ENCODE measurements around the gene LLGL2.

LLGL2 gene

DNA sequence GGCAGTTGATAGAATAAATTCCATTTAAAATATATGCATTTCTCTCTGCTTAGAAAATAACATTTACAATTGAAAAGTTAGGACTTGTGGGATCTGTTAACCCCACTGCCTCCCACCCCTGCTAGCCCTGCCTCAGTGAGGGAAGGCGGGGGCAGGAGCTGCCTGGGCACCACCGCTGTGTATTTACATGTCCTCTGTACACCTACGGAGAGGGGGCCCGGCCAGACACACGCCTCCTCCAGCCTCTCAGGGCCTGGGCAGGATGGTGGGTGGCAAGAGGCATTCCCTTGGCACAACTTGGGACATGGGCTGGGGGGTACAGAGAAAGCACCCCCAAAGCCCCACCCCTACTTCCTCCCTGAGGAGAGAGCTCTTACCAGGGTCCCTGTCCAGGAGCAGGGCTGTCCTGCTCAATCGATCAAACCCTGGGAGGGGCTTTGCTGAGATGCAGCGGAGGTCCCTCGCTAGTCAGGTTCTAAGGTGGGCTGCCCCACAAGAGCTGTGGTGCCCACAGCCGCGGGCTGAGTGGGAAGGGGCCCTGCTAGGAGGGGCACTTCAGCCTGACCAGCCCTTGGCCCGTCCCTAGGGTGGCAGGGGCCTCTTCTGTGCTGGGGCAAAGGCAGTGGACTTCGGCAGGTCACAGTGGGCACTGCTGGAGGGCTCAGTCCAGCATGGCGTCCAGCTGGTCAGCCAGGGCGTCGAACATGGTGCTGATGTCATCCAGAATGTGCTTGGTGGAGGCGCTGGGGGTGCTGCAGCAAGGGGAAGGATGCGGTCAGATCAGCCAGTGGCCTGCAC lies 24.9 kb upstream of the LLGL2 start:
- in situ Hi-C loops (cut with MboI; ENCODE audit: low pct_unique_long_range_greater_than_20kb, low sequenced_read_pairs, unreplicated experiment) = no loop called here
- TF ChIP-seq CTCF (IDR thresholded peaks at IDR 0.05; ENCODE audit: extremely low read depth, insufficient read depth, missing control alignments) = no peak
- no peak for DNase-seq (ENCODE audit: low spot score)

DNA sequence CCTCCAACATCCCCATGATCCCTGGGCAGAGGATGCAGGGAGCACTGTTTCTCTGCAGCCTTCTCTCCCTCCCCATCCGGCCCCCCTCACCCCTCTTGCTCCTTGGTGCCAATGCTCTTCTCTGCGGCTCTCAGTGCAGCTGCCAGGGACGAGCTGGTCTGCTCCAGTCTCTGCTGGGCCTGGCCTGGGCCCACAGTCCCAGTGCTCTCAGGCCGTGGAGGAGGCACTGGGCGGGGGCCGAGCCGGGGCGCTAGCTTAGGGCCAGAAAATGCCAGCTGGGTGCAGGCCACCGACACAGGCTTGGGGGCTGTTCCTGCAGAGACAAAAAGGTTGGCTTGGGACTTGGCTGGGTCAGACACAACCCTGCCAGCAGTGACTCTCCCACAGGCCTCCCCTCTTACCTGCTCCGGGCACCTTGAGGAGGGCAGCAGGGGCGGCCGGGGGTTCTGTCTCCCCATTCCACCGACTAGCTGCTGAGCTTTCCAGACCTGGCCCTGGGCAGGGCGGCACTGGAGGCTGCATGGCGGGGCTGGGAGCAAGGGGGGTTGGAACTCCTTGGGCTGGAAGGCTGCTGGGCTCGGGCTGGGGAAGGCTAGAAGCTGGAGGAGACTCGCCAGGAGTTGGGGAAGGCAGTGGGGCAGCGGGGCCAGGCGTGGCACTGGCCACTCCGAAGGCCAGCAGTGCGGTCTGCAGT lies 24.0 kb upstream of the LLGL2 start:
- in situ Hi-C loops (cut with MboI; ENCODE audit: low pct_unique_long_range_greater_than_20kb, low sequenced_read_pairs, unreplicated experiment) = no loop called here
- no peak for TF ChIP-seq CTCF (IDR thresholded peaks at IDR 0.05; ENCODE audit: extremely low read depth, insufficient read depth, missing control alignments)
- no peak for DNase-seq (ENCODE audit: low spot score)

DNA sequence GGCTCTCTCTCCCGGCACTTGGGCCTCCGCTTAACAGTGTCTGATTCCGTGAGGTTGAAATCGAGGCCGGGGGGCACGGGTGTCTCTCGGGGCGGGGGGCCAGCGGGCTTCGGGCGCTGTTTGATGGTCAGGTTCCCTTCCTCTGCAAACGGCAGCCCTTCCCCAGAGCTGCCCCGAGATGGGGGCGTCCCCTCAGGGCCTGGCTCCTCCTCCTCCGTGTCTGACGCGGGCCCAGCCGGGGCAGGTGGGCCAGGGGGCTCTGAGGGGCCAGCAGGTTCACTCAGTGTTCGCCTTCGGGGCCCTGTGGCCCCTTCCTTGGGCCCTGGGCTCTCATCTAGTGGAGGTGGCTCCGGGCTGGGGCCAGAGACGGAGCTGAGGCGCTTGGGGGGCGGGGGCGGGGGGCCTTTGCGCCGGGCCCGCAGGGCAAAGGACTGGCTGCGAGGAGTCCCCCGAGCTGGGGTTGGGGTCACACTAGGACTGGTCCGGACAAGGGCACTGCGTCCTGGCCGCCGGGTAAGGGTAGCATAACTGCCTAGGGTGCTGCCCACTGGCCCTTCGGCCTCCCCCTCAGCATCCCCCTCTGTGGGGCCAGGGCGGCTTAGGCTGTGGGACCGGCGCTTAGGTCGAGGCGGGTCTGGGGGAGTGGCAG lies 23.3 kb upstream of the LLGL2 start:
- in situ Hi-C loops (cut with MboI; ENCODE audit: low pct_unique_long_range_greater_than_20kb, low sequenced_read_pairs, unreplicated experiment) = no loop called here
- no peak for TF ChIP-seq CTCF (IDR thresholded peaks at IDR 0.05; ENCODE audit: extremely low read depth, insufficient read depth, missing control alignments)
- DNase-seq (ENCODE audit: low spot score) = no peak

- no peak for TF ChIP-seq CTCF (IDR thresholded peaks at IDR 0.05; ENCODE audit: extremely low read depth, insufficient read depth, missing control alignments)
- in situ Hi-C loops (cut with MboI; ENCODE audit: low pct_unique_long_range_greater_than_20kb, low sequenced_read_pairs, unreplicated experiment) = no loop called here
- no peak for DNase-seq (ENCODE audit: low spot score)
Measured at GRCh38 chr17:75502721-75503329, 22.7 kb upstream of the LLGL2 start.

GRCh38 chr17:75503337-75503950 lies 22.1 kb upstream of the LLGL2 start:
- no peak for TF ChIP-seq CTCF (IDR thresholded peaks at IDR 0.05; ENCODE audit: extremely low read depth, insufficient read depth, missing control alignments)
- in situ Hi-C loops (cut with MboI; ENCODE audit: low pct_unique_long_range_greater_than_20kb, low sequenced_read_pairs, unreplicated experiment) = no loop called here
- DNase-seq (ENCODE audit: low spot score) = no peak

GRCh38 chr17:75503976-75504346 lies 21.5 kb upstream of the LLGL2 start:
- in situ Hi-C loops (cut with MboI; ENCODE audit: low pct_unique_long_range_greater_than_20kb, low sequenced_read_pairs, unreplicated experiment) = no loop called here
- no peak for TF ChIP-seq CTCF (IDR thresholded peaks at IDR 0.05; ENCODE audit: extremely low read depth, insufficient read depth, missing control alignments)
- DNase-seq (ENCODE audit: low spot score) = no peak
